Esophagus squamous epithelium (tissue), 5 donors: ENCODE data around the gene MPIG6B. TPM values are rescaled to one million over a fixed set of nuclear protein-coding genes. Genes with fewer than 3 reads are reported as not detected.

ENCODE experiments used
- DNase-seq: peaks from one replicate; lab custom pipeline; 2025; lab: John Stamatoyannopoulos, UW
- H3K27ac ChIP-seq, 4 donors: fragments of 200-600 bp; sonication (generic); one replicate each; pipeline ENCODE4 v1.5.1; 2016 to 2019; ENCODE audit warnings: mild to moderate bottlenecking in 1 of 4
- H3K27me3 ChIP-seq, 4 donors: fragments of 200-600 bp; sonication (generic); 1 replicate in 3 of 4; 2 replicates in 1 of 4; pipeline versions ENCODE4 v1.5.1 to v1.6.0; 2017 to 2021; ENCODE audit warnings: antibody characterized with exemption in 1 of 4
- H3K36me3 ChIP-seq, 3 donors: fragments of 200-600 bp; sonication (generic); one replicate each; pipeline ENCODE4 v1.5.1; 2016 to 2019
- H3K4me1 ChIP-seq, 3 donors: fragments of 200-600 bp; sonication (generic); one replicate each; pipeline ENCODE4 v1.5.1; 2017 to 2019
- H3K4me3 ChIP-seq, 4 donors: fragments of 200-600 bp; sonication (generic); 1 replicate in 3 of 4; 2 replicates in 1 of 4; pipeline ENCODE4 v1.5.1; 2016 to 2019; ENCODE audit warnings: mild to moderate bottlenecking in 2 of 4, moderate library complexity in 1 of 4
- H3K9me3 ChIP-seq, 3 donors: fragments of 200-600 bp; sonication (generic); one replicate each; pipeline ENCODE4 v1.5.1; 2016 to 2019
- CTCF ChIP-seq, 6 experiments: fragments of 450-650 bp in 4 of 6; fragments of 200-600 bp in 2 of 6; sonication (generic) in 2 of 6; IDR thresholded peaks; one replicate each; pipeline ENCODE4 v1.5.1; 2016 to 2019; ENCODE audit warnings: antibody characterized with exemption in 6 of 6, mild to moderate bottlenecking in 4 of 6, moderate library complexity in 4 of 6
- POLR2A ChIP-seq, 4 donors: fragments of 450-650 bp; IDR thresholded peaks; one replicate each; pipeline ENCODE4 v1.6.1; 2017; ENCODE audit warnings: antibody characterized with exemption in 4 of 4, mild to moderate bottlenecking in 4 of 4, moderate library complexity in 3 of 4
- WGBS, 2 donors: methylation state at CpG; one replicate each; pipeline ENCODE4 v1.1.5; 2018; 5-methylcytosine and 5-hydroxymethylcytosine counted together
- intact Hi-C: fragments of 100-400 bp; cut with DNase I; formaldehyde crosslinking; loops from one replicate; pipeline ENCODE4 v1.15.0; 2022
- total RNA-seq, 4 donors: library from RNA; depleted of rRNA; stranded (reverse); fragments of >200 nt; gene quantifications; one replicate each; pipeline ENCODE4 v1.1.0, GENCODE V29; 2016
- donor health status: DM: yes; HTN: yes; CAD: no.

Gene MPIG6B
- total RNA-seq, 4 donors from 2014 or later = 0.12 to 1.4 (median 0.73) TPM

GRCh38 chr6:31720196-31720770, 2.9 kb upstream of the MPIG6B start:
- TF ChIP-seq CTCF (IDR thresholded peaks at IDR 0.05) = no peak
- TF ChIP-seq POLR2A (IDR thresholded peaks at IDR 0.05) = peak in 1 of 4 donors; percentile 13
- intact Hi-C loops = no loop called here
- H3K4me1 ChIP-seq = peaks cover 10 to 67% (median 18%) of the 10 kb centered on the region in 3 donors
- WGBS, 2 donors = 44 to 66% methylated on average over 5 of the region's 5 CpGs
- H3K4me3 ChIP-seq = no peak overlapping the region
- no peaks in the 10 kb centered on the region for H3K27me3 ChIP-seq
- H3K9me3 ChIP-seq = no peaks in the 10 kb centered on the region
- no peak for DNase-seq
- no peaks in the 10 kb centered on the region for H3K36me3 ChIP-seq
- peak overlapping the region; percentile 62 to 94 (median 83) for H3K27ac ChIP-seq

DNA sequence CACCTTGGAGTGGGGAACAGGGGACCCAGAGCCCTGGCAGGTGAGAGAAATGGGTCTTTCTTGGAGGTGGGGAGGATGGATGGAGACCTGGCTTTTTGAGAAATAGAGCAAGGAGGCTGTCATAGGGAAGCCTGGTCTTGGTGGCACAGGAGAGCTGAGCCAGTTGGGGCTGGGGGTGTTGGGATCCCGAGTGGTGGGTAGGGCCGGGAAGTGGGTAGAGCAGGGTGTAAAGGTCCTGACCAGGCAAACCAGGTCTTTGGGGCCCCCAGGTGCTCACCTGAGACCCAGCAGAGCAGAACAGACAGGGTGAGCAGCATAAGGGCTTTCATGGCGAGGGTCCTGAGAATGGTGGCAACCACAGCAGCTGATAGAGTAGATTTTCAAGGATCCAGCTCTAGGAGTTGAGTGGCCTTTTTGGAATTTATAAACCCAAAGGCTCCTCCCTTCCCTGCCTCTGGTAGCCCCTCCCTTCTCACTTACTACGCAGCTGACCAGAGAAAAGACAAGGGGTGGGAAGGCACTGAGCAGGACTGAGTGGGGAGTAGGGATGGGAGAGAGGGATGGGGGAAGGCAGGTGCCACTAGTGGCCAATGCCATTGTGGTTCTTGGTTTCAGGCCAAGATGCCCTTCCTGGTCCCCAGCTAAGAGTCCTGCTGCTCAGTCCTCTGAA, 1.7 kb upstream of the MPIG6B start, which contains the start of gene LY6G6C:
Gene LY6G6C (minus strand): TSS at position 396 of the 670 bp plus-strand sequence. CDS start 67 bp downstream, at position 329.
- H3K27me3 ChIP-seq = no peaks in the 10 kb centered on the region
- 80 to 85% methylated on average over 4 of the region's 4 CpGs for WGBS, 2 donors
- H3K4me1 ChIP-seq = peaks cover 5 to 74% (median 23%) of the 10 kb centered on the region in 3 donors
- H3K27ac ChIP-seq = peak within 1 kb of the TSS in 3 of 4 donors; percentile 20 to 94 (median 88)
- no peaks in the 10 kb centered on the region for H3K9me3 ChIP-seq
- H3K4me3 ChIP-seq = no peak within 1 kb of the TSS
- no peak for DNase-seq
- peaks cover 0 to 5% (median 0%) of the 10 kb centered on the region in 3 donors for H3K36me3 ChIP-seq
- TF ChIP-seq POLR2A (IDR thresholded peaks at IDR 0.05) (no peak), CTCF (IDR thresholded peaks at IDR 0.05) (no peak)
- intact Hi-C loops = no loop called here

DNA sequence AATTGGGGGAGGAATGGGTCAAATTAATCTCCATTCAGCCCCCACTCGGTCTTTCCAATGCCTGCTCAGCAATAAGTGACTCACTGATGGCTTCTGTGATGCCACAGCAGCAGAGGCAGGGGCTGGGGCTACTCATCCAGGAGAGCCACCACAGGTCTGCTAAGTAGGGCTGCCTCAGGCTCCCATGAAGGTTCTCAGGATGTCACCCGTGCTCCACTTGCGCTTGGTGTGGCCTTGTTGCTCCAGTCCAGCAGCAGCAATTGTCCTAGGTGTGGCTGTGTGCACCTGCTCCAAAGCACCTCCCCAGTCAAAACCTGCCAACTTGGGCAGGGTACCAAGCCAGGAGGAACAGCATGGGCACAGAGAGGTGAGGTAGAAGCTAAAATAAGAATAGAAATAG, 1.0 kb upstream of the MPIG6B start:
- peaks cover 0 to 12% (median 0%) of the 10 kb centered on the region in 3 donors for H3K36me3 ChIP-seq
- peaks cover 10 to 74% (median 22%) of the 10 kb centered on the region in 3 donors for H3K4me1 ChIP-seq
- H3K27ac ChIP-seq = peak overlapping the region in 3 of 4 donors; percentile 20 to 94 (median 62)
- intact Hi-C loops = no loop called here
- DNase-seq = no peak
- H3K27me3 ChIP-seq = no peaks in the 10 kb centered on the region
- no peak overlapping the region for H3K4me3 ChIP-seq
- no peak for TF ChIP-seq POLR2A (IDR thresholded peaks at IDR 0.05)
- TF ChIP-seq CTCF (IDR thresholded peaks at IDR 0.05) = no peak
- no peaks in the 10 kb centered on the region for H3K9me3 ChIP-seq
- 78 to 89% methylated on average over 1 to 2 of the region's 3 CpGs for WGBS, 2 donors

DNA sequence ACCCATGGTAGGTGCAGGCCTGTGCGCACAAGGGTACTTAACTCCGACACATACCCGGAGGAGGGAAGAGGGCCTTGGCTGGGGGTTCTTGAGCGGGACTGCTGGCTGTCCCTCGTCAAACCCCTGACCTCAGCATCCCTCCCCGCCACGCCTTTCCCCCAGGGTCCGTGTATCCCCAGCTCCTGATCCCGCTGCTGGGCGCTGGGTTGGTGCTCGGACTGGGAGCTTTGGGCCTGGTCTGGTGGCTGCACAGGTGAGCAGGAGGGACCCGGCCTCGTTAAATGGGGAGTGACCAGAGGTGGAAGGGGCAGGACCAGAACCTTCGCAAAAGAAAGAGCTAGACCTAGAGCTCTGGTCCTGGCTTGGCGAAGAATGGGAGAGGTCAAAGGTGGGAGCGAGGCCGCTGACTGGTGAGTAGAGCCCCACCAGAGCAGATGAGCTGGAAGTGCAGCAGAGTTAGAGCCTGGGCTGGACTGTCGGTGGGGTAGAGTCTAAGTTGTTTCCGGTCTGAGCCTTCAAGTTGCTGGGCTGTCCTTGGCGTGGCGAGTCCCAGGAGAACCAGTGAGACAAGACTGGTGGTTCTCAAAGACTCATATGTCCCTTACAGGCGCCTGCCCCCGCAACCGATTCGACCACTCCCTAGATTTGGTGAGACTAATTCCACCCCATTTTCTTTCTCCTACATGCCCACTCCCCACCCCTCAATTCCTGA, 963 bp downstream of the MPIG6B start:
- DNase-seq = no peak
- WGBS, 2 donors = 84% methylated on average over 13 to 18 of the region's 25 CpGs
- Histone ChIP-seq H3K4me3 (no peak overlapping the region), H3K36me3 (peaks cover 0 to 26% (median 0%) of the 10 kb centered on the region in 3 donors), H3K4me1 (peaks cover 20 to 75% (median 24%) of the 10 kb centered on the region in 3 donors), H3K27ac (peak overlapping the region in 2 of 4 donors; percentile 10 to 21), H3K9me3 (no peaks in the 10 kb centered on the region), H3K27me3 (no peaks in the 10 kb centered on the region)
- TF ChIP-seq POLR2A (IDR thresholded peaks at IDR 0.05) = no peak
- no peak for TF ChIP-seq CTCF (IDR thresholded peaks at IDR 0.05)
- intact Hi-C loops = no loop called here
